SK-N-SH (cell line): ENCODE data around the gene TBC1D12. TPM values are rescaled to one million over a fixed set of nuclear protein-coding genes. Genes with fewer than 3 reads are reported as not detected.

ENCODE experiments used
- CTCF ChIA-PET: fragments of 300-600, 350-600 bp; formaldehyde crosslinking; extraction: SDS; loops from one replicate; lab custom pipeline; 2021; lab: Yijun Ruan, JAX
- POLR2A ChIA-PET: fragments of 350-600 bp; sonication (Branson Sonifier 250); formaldehyde crosslinking; extraction: SDS; loops from one replicate; lab custom pipeline; 2020; ENCODE audit warnings: antibody characterized with exemption, inconsistent platforms; lab: Yijun Ruan, JAX
- DNase-seq: peaks from one replicate; pipeline ENCODE4 v3.0.0; 2012
- H2AFZ ChIP-seq: fragments of 200-600 bp; sonication (generic); 2 replicates; pipeline ENCODE4 v1.8.1; 2016; ENCODE audit warnings: antibody characterized with exemption, mild to moderate bottlenecking, low read depth
- H3F3A ChIP-seq: fragments of 200-600 bp; sonication (generic); replicated peaks from 2 replicates; pipeline ENCODE3; 2016; ENCODE audit warnings: antibody characterized with exemption, mild to moderate bottlenecking; ENCODE audit not compliant: insufficient read depth
- H3K27ac ChIP-seq, 2 experiments: fragments of 200-500 bp in 1 of 2; fragments of 200-600 bp in 1 of 2; sonication (Bioruptor generic) in 1 of 2; sonication (generic), shearing (Covaris generic) in 1 of 2; 2 replicates each; pipeline versions ENCODE4 v1.5.1 to v1.6.1; 2014 to 2016; ENCODE audit warnings: low read depth in 2 of 2, inconsistent platforms in 1 of 2, low read length in 1 of 2, mild to moderate bottlenecking in 1 of 2, mixed read lengths in 1 of 2
- H3K27me3 ChIP-seq: fragments of 200-600 bp; sonication (generic), shearing (Covaris generic); 2 replicates; pipeline ENCODE4 v1.6.1; 2016; ENCODE audit warnings: mixed run types; ENCODE audit not compliant: insufficient read depth
- H3K36me3 ChIP-seq, 2 experiments: fragments of 200-500 bp in 1 of 2; fragments of 200-600 bp in 1 of 2; sonication (Bioruptor generic) in 1 of 2; sonication (generic) in 1 of 2; replicated peaks in 1 of 2; 2 replicates each; pipeline versions ENCODE3 to v1.5.1; 2014 to 2016; ENCODE audit warnings: low read length in 1 of 2, mild to moderate bottlenecking in 1 of 2; ENCODE audit not compliant: insufficient read depth in 2 of 2, control insufficient read depth in 1 of 2
- H3K4me1 ChIP-seq, 2 experiments: fragments of 200-500 bp in 1 of 2; fragments of 200-600 bp in 1 of 2; sonication (Bioruptor generic) in 1 of 2; sonication (generic), shearing (Covaris generic) in 1 of 2; 2 replicates each; pipeline versions ENCODE4 v1.5.1 to v1.6.1; 2014 to 2016; ENCODE audit warnings: low read depth in 1 of 2, low read length in 1 of 2, mixed run types in 1 of 2; ENCODE audit not compliant: insufficient read depth in 2 of 2, control insufficient read depth in 1 of 2
- H3K4me2 ChIP-seq: fragments of 200-600 bp; sonication (generic), shearing (Covaris generic); 2 replicates; pipeline ENCODE4 v1.6.1; 2017; ENCODE audit warnings: mixed run types
- H3K4me3 ChIP-seq, 2 experiments: fragments of 200-500 bp in 1 of 2; fragments of 200-600 bp in 1 of 2; sonication (Bioruptor generic) in 1 of 2; sonication (generic), shearing (Covaris generic) in 1 of 2; 2 replicates each; pipeline versions ENCODE4 v1.5.1 to v1.8.1; 2014 to 2016; ENCODE audit warnings: low read depth in 2 of 2, inconsistent platforms in 1 of 2, low read length in 1 of 2, mild to moderate bottlenecking in 1 of 2, mixed read lengths in 1 of 2, moderate library complexity in 1 of 2
- H3K79me2 ChIP-seq: fragments of 200-600 bp; sonication (generic); 2 replicates; pipeline ENCODE4 v1.8.1; 2017; ENCODE audit warnings: mild to moderate bottlenecking; ENCODE audit not compliant: insufficient read depth
- H3K9ac ChIP-seq: fragments of 200-600 bp; sonication (generic); 2 replicates; pipeline ENCODE4 v1.6.1; 2017; ENCODE audit warnings: mixed run types
- H3K9me2 ChIP-seq: fragments of 200-600 bp; sonication (generic); 2 replicates; pipeline ENCODE4 v1.6.1; 2017; ENCODE audit warnings: mixed run types
- H3K9me3 ChIP-seq: fragments of 200-600 bp; sonication (generic); 2 replicates; pipeline ENCODE4 v1.6.1; 2017; ENCODE audit warnings: mixed run types, mild to moderate bottlenecking, moderate library complexity
- H4K20me1 ChIP-seq: fragments of 200-600 bp; sonication (generic); 2 replicates; pipeline ENCODE4 v1.6.1; 2017; ENCODE audit warnings: mild to moderate bottlenecking, mixed run types; ENCODE audit not compliant: insufficient read depth
- CTCF ChIP-seq: fragments of 200-600 bp; sonication (generic); IDR thresholded peaks from 2 replicates; pipeline ENCODE4 v1.6.1; 2017; ENCODE audit warnings: antibody characterized with exemption, mild to moderate bottlenecking, moderate library complexity
- EP300 ChIP-seq, 2 experiments: IDR thresholded peaks; 2 replicates each; pipeline versions ENCODE4 v1.4.0 to v1.6.1; 2012; ENCODE audit warnings: borderline replicate concordance in 1 of 2, low read depth in 1 of 2, low read length in 1 of 2
- FOXJ3 ChIP-seq: sonication (generic); formaldehyde crosslinking; IDR thresholded peaks from 2 replicates; pipeline ENCODE4 v1.5.1; 2020; ENCODE audit warnings: mild to moderate bottlenecking, missing genetic modification reagents
- GABPA ChIP-seq: IDR thresholded peaks from 2 replicates; pipeline ENCODE4 v1.4.0; 2012; ENCODE audit warnings: low read depth, mild to moderate bottlenecking
- GATA2 ChIP-seq: sonication (generic); formaldehyde crosslinking; IDR thresholded peaks from 2 replicates; pipeline ENCODE4 v1.5.0; 2020; ENCODE audit warnings: mild to moderate bottlenecking, missing genetic modification reagents
- MAX ChIP-seq: IDR thresholded peaks from 2 replicates; pipeline ENCODE4 v1.4.0; 2012; ENCODE audit warnings: low read depth
- MXI1 ChIP-seq: IDR thresholded peaks from 2 replicates; pipeline ENCODE4 v1.6.1; 2012; ENCODE audit warnings: mild to moderate bottlenecking, low read depth, low read length, improper control_type of control experiment
- NFIC ChIP-seq: IDR thresholded peaks from 2 replicates; pipeline ENCODE4 v1.4.0; 2012; ENCODE audit warnings: borderline replicate concordance
- REST ChIP-seq: IDR thresholded peaks from 2 replicates; pipeline ENCODE4 v1.6.1; 2012; ENCODE audit warnings: mild to moderate bottlenecking, low read depth, low read length, moderate library complexity
- RXRA ChIP-seq: IDR thresholded peaks from 2 replicates; pipeline ENCODE4 v1.4.0; 2012; ENCODE audit warnings: low read depth, mild to moderate bottlenecking, borderline replicate concordance
- TAF1 ChIP-seq: IDR thresholded peaks from 2 replicates; pipeline ENCODE4 v1.6.1; 2012; ENCODE audit warnings: low read depth, mild to moderate bottlenecking, low read length, moderate library complexity, borderline replicate concordance
- TCF12 ChIP-seq: IDR thresholded peaks from 2 replicates; pipeline ENCODE4 v1.4.0; 2012
- USF2 ChIP-seq: fragments of 150-350 bp; IDR thresholded peaks from 2 replicates; pipeline ENCODE4 v1.6.1; 2017; ENCODE audit warnings: antibody characterized with exemption, low read length, low read depth, borderline replicate concordance
- YY1 ChIP-seq: IDR thresholded peaks from 2 replicates; pipeline ENCODE4 v1.4.0; 2012; ENCODE audit warnings: low read depth, mild to moderate bottlenecking
- WGBS: methylation state at CpG from one replicate; pipeline ENCODE4 v1.1.6; 2017; ENCODE audit warnings: low lambda C conversion rate; 5-methylcytosine and 5-hydroxymethylcytosine counted together
- polyA plus RNA-seq, 3 experiments: library from polyadenylated mRNA; depleted of rRNA; stranded (reverse); fragments of >200 nt; gene quantifications; 2 replicates each; pipeline ENCODE4 v1.2.3, GENCODE V29; 2012

The TBC1D12 gene
- polyA plus RNA-seq, 1 of the 3 experiments (the other 2 are of a cell fraction) = 1.8 TPM

- TF ChIP-seq EP300 (IDR thresholded peaks at IDR 0.05; ENCODE audit: borderline replicate concordance in 1 of 2, low read depth in 1 of 2, low read length in 1 of 2) = no peak
- TF ChIP-seq RXRA = no peak
- TF ChIP-seq MAX = no peak
- TF ChIP-seq NFIC = no peak
- TF ChIP-seq, all 33 proteins: peak for 0
Measured at GRCh38 chr10:94459385-94459784, 57.0 kb downstream of the TBC1D12 start (continued).

- H3K27ac ChIP-seq = no peak overlapping the region
- no peak for DNase-seq
- no peak overlapping the region for H3K4me3 ChIP-seq
- no peaks in the 10 kb centered on the region for H3F3A ChIP-seq
- no peak overlapping the region for H2AFZ ChIP-seq
- no peak for TF ChIP-seq REST
- TF ChIP-seq GABPA = no peak
- no peak for TF ChIP-seq YY1
- peaks cover 10% of the 10 kb centered on the region; the same call in 1 of the 2 replicates for H3K9me3 ChIP-seq
- WGBS = 67% methylated on average over 1 of the region's 1 CpG
- H3K36me3 ChIP-seq = peaks cover 0 to 13% of the 10 kb centered on the region in 2 experiments
- H3K27me3 ChIP-seq = no peaks in the 10 kb centered on the region
- CTCF ChIA-PET = interaction anchor here (1.3 kb wide), 1 partner anchor 17 kb away, joined by 5 read pairs; no protein-coding TSS in a partner anchor
- H3K9me2 ChIP-seq = 0 out of 2 replicates have a peak, but pooled peaks cover 4% of the 10 kb centered on the region
- POLR2A ChIA-PET = no interaction called here
- H3K9ac ChIP-seq = no peak overlapping the region
- no peaks in the 10 kb centered on the region; the same call in 1 of the 2 replicates for H3K79me2 ChIP-seq
- H3K4me2 ChIP-seq = no peak overlapping the region
- H4K20me1 ChIP-seq = no peaks in the 10 kb centered on the region
- no peaks in the 10 kb centered on the region for H3K4me1 ChIP-seq
Measured at GRCh38 chr10:94461503-94461902, 59.2 kb downstream of the TBC1D12 start.

- Histone ChIP-seq H4K20me1 (no peaks in the 10 kb centered on the region), H3K4me2 (no peak overlapping the region), H3K27ac (no peak overlapping the region), H3K4me3 (no peak overlapping the region), H3K4me1 (no peaks in the 10 kb centered on the region), H3K9me2 (0 out of 2 replicates have a peak, but pooled peaks cover 4% of the 10 kb centered on the region), H3K27me3 (no peaks in the 10 kb centered on the region), H2AFZ (no peak overlapping the region), H3K9me3 (peaks cover 10% of the 10 kb centered on the region; the same call in 1 of the 2 replicates), H3F3A (no peaks in the 10 kb centered on the region), H3K79me2 (no peaks in the 10 kb centered on the region; the same call in 1 of the 2 replicates), H3K9ac (no peak overlapping the region), H3K36me3 (peaks cover 0 to 13% of the 10 kb centered on the region in 2 experiments)
- DNase-seq = no peak
- POLR2A ChIA-PET = no interaction called here
- CTCF ChIA-PET = interaction anchor here (1.3 kb wide), 1 partner anchor 18 kb away, joined by 5 read pairs; no protein-coding TSS in a partner anchor
- TF ChIP-seq MXI1 (no peak), GATA2 (CRISPR knock-in tag) (no peak), TAF1 (no peak), TCF12 (no peak), RXRA (no peak), GABPA (no peak), CTCF (no peak), USF2 (no peak), MAX (no peak), YY1 (no peak), FOXJ3 (CRISPR knock-in tag) (no peak)
Measured at GRCh38 chr10:94462130-94462529, 59.8 kb downstream of the TBC1D12 start.
